Kidney epithelial cell (primary cell): ENCODE data around the gene TBC1D22A. TPM values are rescaled to one million over a fixed set of nuclear protein-coding genes. Genes with fewer than 3 reads are reported as not detected.
A peak's percentile ranks its signal among the peaks of the same experiment; 100 is the strongest.

Experiments
- DNase-seq: peaks from one replicate; pipeline ENCODE4 v3.0.0-alpha.2; 2010; ENCODE audit warnings: low read depth
- H3K27me3 ChIP-seq: 2 replicates; pipeline ENCODE4 v1.6.0; 2011; ENCODE audit warnings: low read length; ENCODE audit not compliant: control insufficient read depth, insufficient read depth
- H3K36me3 ChIP-seq: 2 replicates; pipeline ENCODE4 v1.5.1; 2011; ENCODE audit warnings: low read length; ENCODE audit not compliant: control insufficient read depth, insufficient read depth
- H3K4me3 ChIP-seq: 2 replicates; pipeline ENCODE4 v1.5.1; 2011; ENCODE audit warnings: low read depth, mild to moderate bottlenecking, control low read depth, low read length
- CTCF ChIP-seq: IDR thresholded peaks from 2 replicates; pipeline ENCODE4 v1.5.1; 2011; ENCODE audit warnings: mild to moderate bottlenecking, moderate library complexity, low read length, control low read depth, inconsistent platforms; ENCODE audit not compliant: insufficient read depth, poor library complexity, severe bottlenecking
- total RNA-seq: library from RNA; depleted of rRNA; stranded (reverse); fragments of >200 nt; gene quantifications from 2 replicates; pipeline ENCODE4 v1.2.3, GENCODE V29; 2015

TBC1D22A gene
- total RNA-seq, 1 donor from 2014 or later: 25.7 TPM

- Histone ChIP-seq H3K4me3 (no peak overlapping the region), H3K36me3 (no peaks in the 10 kb centered on the region), H3K27me3 (no peaks in the 10 kb centered on the region)
- DNase-seq: no peak
- no peak for TF ChIP-seq CTCF
Measured at GRCh38 chr22:46922037-46922436, 159.6 kb downstream of the TBC1D22A start.

GRCh38 chr22:46923394-46923793 lies 160.9 kb downstream of the TBC1D22A start:
- DNase-seq: no peak
- Histone ChIP-seq H3K4me3 (no peak overlapping the region), H3K36me3 (no peaks in the 10 kb centered on the region), H3K27me3 (no peaks in the 10 kb centered on the region)
- TF ChIP-seq CTCF: no peak

GRCh38 chr22:46925818-46926217 lies 163.4 kb downstream of the TBC1D22A start:
- TF ChIP-seq CTCF: no peak
- DNase-seq: no peak
- Histone ChIP-seq H3K27me3 (no peaks in the 10 kb centered on the region), H3K36me3 (no peaks in the 10 kb centered on the region), H3K4me3 (no peak overlapping the region)

- no peak for TF ChIP-seq CTCF
- no peaks in the 10 kb centered on the region for H3K27me3 ChIP-seq
- H3K4me3 ChIP-seq: no peak overlapping the region
- no peak for DNase-seq
- no peaks in the 10 kb centered on the region for H3K36me3 ChIP-seq
Measured at GRCh38 chr22:46929046-46929709, 166.7 kb downstream of the TBC1D22A start.

GRCh38 chr22:46929710-46930204 lies 167.3 kb downstream of the TBC1D22A start:
- Histone ChIP-seq H3K4me3 (no peak overlapping the region), H3K27me3 (no peaks in the 10 kb centered on the region), H3K36me3 (no peaks in the 10 kb centered on the region)
- no peak for TF ChIP-seq CTCF
- DNase-seq: peak; percentile 32

GRCh38 chr22:46931414-46931813 lies 169.0 kb downstream of the TBC1D22A start:
- no peaks in the 10 kb centered on the region for H3K36me3 ChIP-seq
- no peaks in the 10 kb centered on the region for H3K27me3 ChIP-seq
- no peak for DNase-seq
- H3K4me3 ChIP-seq: no peak overlapping the region
- peak; percentile 21 for TF ChIP-seq CTCF
